Caco-2 (cell line): Measurements from ENCODE around the gene KIAA0513. TPM values are rescaled to one million over a fixed set of nuclear protein-coding genes. Genes with fewer than 3 reads are reported as not detected.

Experiments used
- BruUV-seq: library from RNA; stranded (reverse); fragments of 400-500 nt; replicated peaks from 2 replicates; lab custom pipeline; 2021; lab: Mats Ljungman, UMichigan
- CTCF ChIA-PET: fragments of 300-600 bp; sonication (Branson Sonifier 250); formaldehyde crosslinking; loops from one replicate; lab custom pipeline; 2022; ENCODE audit warnings: antibody characterized with exemption; lab: Charles Lee
- POLR2A ChIA-PET: fragments of 300-600 bp; sonication (Branson Sonifier 250); formaldehyde crosslinking; loops from one replicate; lab custom pipeline; 2022; ENCODE audit warnings: antibody characterized with exemption; lab: Charles Lee
- DNase-seq, 2 experiments: peaks; one replicate each; pipeline versions ENCODE4 v3.0.0 to v3.0.0-alpha.2; 2020 to 2022
- H3K27me3 ChIP-seq: replicated peaks from 2 replicates; pipeline ENCODE4 v1.6.0; 2011; ENCODE audit warnings: low read length; ENCODE audit not compliant: control insufficient read depth, insufficient read depth
- H3K36me3 ChIP-seq: 2 replicates; pipeline ENCODE4 v1.5.1; 2011; ENCODE audit warnings: low read length; ENCODE audit not compliant: control insufficient read depth, insufficient read depth
- H3K4me1 ChIP-seq: fragments of 250-450 bp; sonication (Bioruptor Pico); 2 replicates; pipeline ENCODE4 v1.5.1; 2020; ENCODE audit warnings: mild to moderate bottlenecking
- H3K4me3 ChIP-seq: 2 replicates; pipeline ENCODE4 v1.5.1; 2011; ENCODE audit warnings: low read depth, mild to moderate bottlenecking, control low read depth, low read length
- H3K9me3 ChIP-seq: fragments of 250-450 bp; sonication (Bioruptor Pico); 2 replicates; pipeline ENCODE4 v1.5.1; 2020; ENCODE audit warnings: mild to moderate bottlenecking, moderate library complexity
- H3K27ac Mint-ChIP-seq: one replicate; pipeline ENCODE4 v1.8.0; 2022; ENCODE audit warnings: mixed read lengths; ENCODE audit not compliant: unreplicated experiment
- H3K27me3 Mint-ChIP-seq: one replicate; pipeline ENCODE4 v1.8.0; 2022; ENCODE audit warnings: mixed read lengths; ENCODE audit not compliant: insufficient read depth, unreplicated experiment
- H3K36me3 Mint-ChIP-seq: one replicate; pipeline ENCODE4 v1.8.0; 2022; ENCODE audit warnings: mild to moderate bottlenecking, mixed read lengths; ENCODE audit not compliant: insufficient read depth, unreplicated experiment
- H3K4me1 Mint-ChIP-seq: one replicate; pipeline ENCODE4 v1.8.0; 2022; ENCODE audit warnings: low read depth, mixed read lengths; ENCODE audit not compliant: unreplicated experiment
- H3K4me3 Mint-ChIP-seq: one replicate; pipeline ENCODE4 v1.8.0; 2022; ENCODE audit warnings: mild to moderate bottlenecking, moderate library complexity, mixed read lengths; ENCODE audit not compliant: unreplicated experiment
- H3K9me3 Mint-ChIP-seq: one replicate; pipeline ENCODE4 v1.8.0; 2022; ENCODE audit warnings: mixed read lengths; ENCODE audit not compliant: unreplicated experiment
- CTCF ChIP-seq, 2 experiments: fragments of 200-600 bp in 1 of 2; IDR thresholded peaks; 1 replicate in 1 of 2; 2 replicates in 1 of 2; pipeline versions ENCODE4 v1.5.1 to v1.8.0; 2011 to 2022; ENCODE audit warnings: antibody characterized with exemption in 1 of 2, control low read depth in 1 of 2, inconsistent platforms in 1 of 2, low read depth in 1 of 2, low read length in 1 of 2, mild to moderate bottlenecking in 1 of 2, moderate library complexity in 1 of 2; ENCODE audit not compliant: insufficient read depth in 1 of 2, severe bottlenecking in 1 of 2, unreplicated experiment in 1 of 2
- intact Hi-C: fragments of 100-400 bp; cut with micrococcal nuclease; formaldehyde crosslinking; loops from one replicate; pipeline ENCODE4 v1.10.0; 2022; ENCODE audit not compliant: unreplicated experiment
- total RNA-seq: library from RNA; stranded (reverse); gene quantifications from 2 replicates; pipeline ENCODE4 v1.2.3, GENCODE V29; 2022

KIAA0513 gene
- total RNA-seq, 1 experiment from 2014 or later: 7.9 TPM

GRCh38 chr16:85019659-85020245 lies 7.8 kb upstream of the KIAA0513 start:
- Histone ChIP-seq H3K9me3 (no peaks in the 10 kb centered on the region), H3K4me1 (peaks cover 12% of the 10 kb centered on the region), H3K27me3 (no peaks in the 10 kb centered on the region), H3K36me3 (no peaks in the 10 kb centered on the region), H3K4me3 (no peak overlapping the region)
- BruUV-seq: no TSS peak
- H3K27ac Mint-ChIP-seq: no peak overlapping the region
- H3K9me3 Mint-ChIP-seq: no peaks in the 10 kb centered on the region
- no peak for DNase-seq
- H3K36me3 Mint-ChIP-seq: peaks cover 3% of the 10 kb centered on the region
- H3K27me3 Mint-ChIP-seq: no peaks in the 10 kb centered on the region
- intact Hi-C loops: no loop called here
- no peak for TF ChIP-seq CTCF (IDR thresholded peaks at IDR 0.05; ENCODE audit: insufficient read depth in 1 of 2, low read depth in 1 of 2, low read length in 1 of 2, severe bottlenecking in 1 of 2, unreplicated experiment in 1 of 2)
- H3K4me3 Mint-ChIP-seq: no peak overlapping the region
- CTCF ChIA-PET: interaction anchor here (0.9 kb wide), 1 partner anchor 67 kb away, joined by 3 read pairs; no protein-coding TSS in a partner anchor
- peaks cover 3% of the 10 kb centered on the region for H3K4me1 Mint-ChIP-seq
- POLR2A ChIA-PET: no interaction called here

- TF ChIP-seq CTCF (IDR thresholded peaks at IDR 0.05; ENCODE audit: insufficient read depth in 1 of 2, low read depth in 1 of 2, low read length in 1 of 2, severe bottlenecking in 1 of 2, unreplicated experiment in 1 of 2): no peak
- peaks cover 1% of the 10 kb centered on the region; the same call in 1 of the 2 replicates for H3K27me3 ChIP-seq
- peak overlapping the region; percentile 92 for H3K4me3 Mint-ChIP-seq
- no peaks in the 10 kb centered on the region for H3K36me3 ChIP-seq
- no peaks in the 10 kb centered on the region for H3K9me3 Mint-ChIP-seq
- H3K27me3 Mint-ChIP-seq: no peaks in the 10 kb centered on the region
- peaks cover 28% of the 10 kb centered on the region for H3K4me1 ChIP-seq
- POLR2A ChIA-PET: interaction anchor here (2.8 kb wide), 1 partner anchor 15 kb away, joined by 14 read pairs; the partner anchor contains the start of gene ZDHHC7
- no peak for DNase-seq
- no peak overlapping the region for H3K4me3 ChIP-seq
- BruUV-seq: no TSS peak
- H3K36me3 Mint-ChIP-seq: no peaks in the 10 kb centered on the region
- H3K9me3 ChIP-seq: no peaks in the 10 kb centered on the region
- peaks cover 26% of the 10 kb centered on the region for H3K4me1 Mint-ChIP-seq
- H3K27ac Mint-ChIP-seq: peak overlapping the region; percentile 83
- CTCF ChIA-PET: interaction anchor here (0.6 to 2.8 kb wide), 4 partner anchors 10 to 193 kb away, joined by 3 to 13 read pairs (median 12); no protein-coding TSS in a partner anchor
- intact Hi-C loops: loop anchor here (1.0 kb wide), 1 partner anchor 60 kb away; no protein-coding TSS in a partner anchor
These were observed 1.6 kb upstream of the KIAA0513 start for GRCh38 chr16:85025781-85026653.

- POLR2A ChIA-PET: interaction anchor here (1.0 to 2.8 kb wide), 2 partner anchors 15 to 595 kb away, joined by 3 to 14 read pairs; partner anchors contain the start of gene ZDHHC7
- peak overlapping the region; percentile 83 for H3K27ac Mint-ChIP-seq
- peak overlapping the region; percentile 92 for H3K4me3 Mint-ChIP-seq
- DNase-seq: no peak
- H3K4me1 ChIP-seq: peaks cover 28% of the 10 kb centered on the region
- no peaks in the 10 kb centered on the region for H3K36me3 Mint-ChIP-seq
- CTCF ChIA-PET: interaction anchor here (0.6 to 2.8 kb wide), 6 partner anchors 9 to 193 kb away, joined by 3 to 13 read pairs (median 8); partner anchors contain the start of gene ZDHHC7
- H3K4me1 Mint-ChIP-seq: peaks cover 26% of the 10 kb centered on the region
- BruUV-seq: no TSS peak
- H3K9me3 Mint-ChIP-seq: no peaks in the 10 kb centered on the region
- H3K4me3 ChIP-seq: peak overlapping the region; percentile 89
- H3K36me3 ChIP-seq: no peaks in the 10 kb centered on the region
- H3K27me3 Mint-ChIP-seq: no peaks in the 10 kb centered on the region
- intact Hi-C loops: loop anchor here (1.0 kb wide), 2 partner anchors 12 to 60 kb away; no protein-coding TSS in a partner anchor
- H3K27me3 ChIP-seq: peaks cover 1% of the 10 kb centered on the region; the same call in 1 of the 2 replicates
- TF ChIP-seq CTCF (IDR thresholded peaks at IDR 0.05; ENCODE audit: insufficient read depth in 1 of 2, low read depth in 1 of 2, low read length in 1 of 2, severe bottlenecking in 1 of 2, unreplicated experiment in 1 of 2): no peak
- H3K9me3 ChIP-seq: no peaks in the 10 kb centered on the region
These were observed 892 bp upstream of the KIAA0513 start for GRCh38 chr16:85026703-85027102.
